NCI-H774 (cell line): ENCODE results near the gene CEP97.
"Not testable (repeated sequence)": the region's sequence is repeated elsewhere in the genome, so short reads cannot be mapped to it uniquely, and the experiment has no call there.

Experiments used
- DNase-seq: peaks from one replicate; lab custom pipeline; 2025; lab: John Stamatoyannopoulos, UW

The CEP97 gene, protein sequence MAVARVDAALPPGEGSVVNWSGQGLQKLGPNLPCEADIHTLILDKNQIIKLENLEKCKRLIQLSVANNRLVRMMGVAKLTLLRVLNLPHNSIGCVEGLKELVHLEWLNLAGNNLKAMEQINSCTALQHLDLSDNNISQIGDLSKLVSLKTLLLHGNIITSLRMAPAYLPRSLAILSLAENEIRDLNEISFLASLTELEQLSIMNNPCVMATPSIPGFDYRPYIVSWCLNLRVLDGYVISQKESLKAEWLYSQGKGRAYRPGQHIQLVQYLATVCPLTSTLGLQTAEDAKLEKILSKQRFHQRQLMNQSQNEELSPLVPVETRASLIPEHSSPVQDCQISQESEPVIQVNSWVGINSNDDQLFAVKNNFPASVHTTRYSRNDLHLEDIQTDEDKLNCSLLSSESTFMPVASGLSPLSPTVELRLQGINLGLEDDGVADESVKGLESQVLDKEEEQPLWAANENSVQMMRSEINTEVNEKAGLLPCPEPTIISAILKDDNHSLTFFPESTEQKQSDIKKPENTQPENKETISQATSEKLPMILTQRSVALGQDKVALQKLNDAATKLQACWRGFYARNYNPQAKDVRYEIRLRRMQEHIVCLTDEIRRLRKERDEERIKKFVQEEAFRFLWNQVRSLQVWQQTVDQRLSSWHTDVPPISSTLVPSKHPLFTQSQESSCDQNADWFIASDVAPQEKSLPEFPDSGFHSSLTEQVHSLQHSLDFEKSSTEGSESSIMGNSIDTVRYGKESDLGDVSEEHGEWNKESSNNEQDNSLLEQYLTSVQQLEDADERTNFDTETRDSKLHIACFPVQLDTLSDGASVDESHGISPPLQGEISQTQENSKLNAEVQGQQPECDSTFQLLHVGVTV

DNA sequence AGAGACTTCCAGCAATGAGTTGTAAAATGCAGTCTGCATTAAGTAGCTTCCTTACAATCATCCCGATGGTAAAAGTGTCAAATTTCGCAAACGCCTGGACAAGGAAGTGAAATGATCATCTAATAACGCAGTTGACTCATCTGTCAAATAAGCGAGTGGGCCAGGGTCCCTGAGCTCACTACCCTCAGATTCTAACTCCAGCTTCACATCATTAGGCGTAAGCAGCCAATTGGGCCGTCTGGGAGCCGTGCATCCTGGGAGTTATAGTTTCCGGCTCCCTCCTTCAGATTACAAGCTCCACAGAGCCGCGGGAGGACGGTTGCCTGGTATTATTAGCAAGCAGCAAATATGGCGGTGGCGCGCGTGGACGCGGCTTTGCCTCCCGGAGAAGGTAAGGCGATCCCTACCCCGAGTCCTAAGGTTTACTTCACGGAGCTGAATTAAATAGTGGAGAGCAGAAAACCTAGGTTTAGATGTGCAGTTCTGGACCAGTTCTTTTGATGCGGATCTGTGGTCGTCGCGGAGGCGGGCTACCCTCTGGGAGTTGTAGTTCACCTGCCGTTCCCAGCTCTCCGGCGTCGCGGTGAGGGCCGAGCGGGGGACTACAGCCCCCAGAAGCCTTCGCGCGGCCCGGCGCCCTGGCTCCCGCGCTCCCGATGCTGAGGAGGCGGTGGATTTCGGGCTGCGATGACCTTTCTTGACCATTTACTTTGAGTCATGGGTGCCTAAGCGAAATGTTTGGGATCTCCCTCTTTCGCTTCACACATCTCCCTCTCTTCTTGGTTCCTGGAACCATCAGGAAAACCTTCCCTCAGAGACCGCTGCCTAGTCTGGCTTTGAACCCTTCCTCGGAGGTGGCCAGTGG lies at the start of gene CEP97:
Gene CEP97 (plus strand): TSS at position 286 of the 865 bp plus-strand sequence. CDS start 63 bp downstream, at position 349.
- DNase-seq, result peak; percentile 89

DNA sequence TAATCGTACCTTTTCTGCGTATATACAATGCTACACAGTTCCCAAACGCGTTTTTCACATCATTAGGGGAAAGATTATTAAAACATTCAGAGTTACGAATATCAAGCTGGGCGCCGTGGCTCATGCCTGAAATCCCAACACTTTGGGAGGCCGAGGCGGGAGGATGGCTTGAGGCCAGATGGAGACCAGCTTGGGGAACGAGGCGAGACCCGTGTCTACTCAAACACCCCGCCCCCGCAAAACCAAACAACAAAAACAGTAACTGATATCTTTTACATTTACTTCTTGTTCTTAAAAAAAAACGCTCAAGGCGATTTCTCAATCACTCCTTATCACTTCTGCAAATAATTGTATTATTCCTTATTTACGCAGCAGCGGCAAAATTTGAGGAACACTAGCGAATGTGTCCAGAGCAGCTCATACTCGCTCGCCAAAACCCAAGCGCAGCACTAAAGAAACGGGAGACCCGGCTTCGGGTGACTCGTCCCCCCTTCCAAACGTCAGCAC lies 48.7 kb upstream of the CEP97 start:
- no peak for DNase-seq

DNA sequence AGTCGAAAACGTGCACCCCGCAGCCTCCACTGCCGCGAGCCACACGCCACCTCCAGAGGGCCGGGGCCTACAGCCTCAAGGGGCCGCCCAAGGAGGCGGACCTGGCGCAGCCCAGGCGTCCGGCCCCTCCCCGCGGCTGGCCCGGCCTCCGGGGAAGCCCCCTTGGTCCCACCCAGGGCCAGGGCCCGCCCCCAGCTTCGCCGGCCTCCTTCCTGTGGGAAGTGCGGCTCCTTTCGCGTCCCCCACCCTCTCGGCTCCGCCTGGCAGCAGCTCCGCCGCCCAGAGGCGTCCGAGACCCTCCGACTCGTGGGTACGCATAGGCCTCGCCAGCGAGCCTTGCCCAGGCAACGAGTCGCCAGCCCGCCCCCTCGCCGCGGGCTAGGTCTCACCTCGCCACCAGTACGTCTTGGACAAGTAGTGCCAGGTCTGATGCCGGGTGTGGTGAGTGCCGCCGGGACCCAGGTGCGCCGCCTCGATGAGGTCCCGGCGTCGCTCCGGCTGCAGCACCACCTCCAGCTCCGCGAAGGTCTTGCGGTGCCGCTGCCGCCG lies 48.1 kb upstream of the CEP97 start:
- DNase-seq, result no peak

DNA sequence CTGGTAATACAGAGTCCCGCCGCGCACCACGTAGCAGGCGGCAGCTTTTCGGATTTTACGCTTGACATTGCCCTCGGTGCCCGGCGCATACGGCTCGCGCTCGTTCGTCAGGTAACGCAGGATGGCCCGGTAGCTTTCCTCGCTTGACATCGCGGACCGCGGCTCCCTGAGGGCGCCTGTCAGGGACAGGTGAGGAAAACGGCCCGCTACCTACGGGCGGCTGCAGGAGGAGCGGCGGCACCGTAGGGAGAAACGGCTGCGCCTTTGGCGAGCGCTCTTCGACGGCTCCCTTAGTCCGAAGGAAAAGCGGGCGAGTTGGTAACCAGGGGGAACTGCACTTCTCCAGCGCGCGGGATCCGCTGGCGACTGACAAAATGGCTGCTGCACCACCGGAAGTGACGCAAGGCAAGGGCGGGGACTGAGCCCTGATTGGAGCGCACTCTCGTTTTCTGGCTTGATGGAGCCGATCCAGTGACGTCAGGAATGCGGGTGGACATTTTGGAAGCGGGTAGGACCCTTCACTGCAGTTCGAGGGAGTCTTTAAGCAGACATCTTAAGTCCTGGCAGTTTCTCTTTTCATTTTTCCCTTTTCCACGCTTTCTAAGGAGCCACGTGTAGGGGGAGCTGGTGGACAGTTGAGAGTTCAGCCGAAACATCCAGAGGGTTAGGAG lies 47.5 kb upstream of the CEP97 start, which contains the start of gene ZBTB11:
Gene ZBTB11 (minus strand): TSS at position 368 of the 671 bp plus-strand sequence. CDS start 218 bp downstream, at position 150.
- no peak for DNase-seq

DNA sequence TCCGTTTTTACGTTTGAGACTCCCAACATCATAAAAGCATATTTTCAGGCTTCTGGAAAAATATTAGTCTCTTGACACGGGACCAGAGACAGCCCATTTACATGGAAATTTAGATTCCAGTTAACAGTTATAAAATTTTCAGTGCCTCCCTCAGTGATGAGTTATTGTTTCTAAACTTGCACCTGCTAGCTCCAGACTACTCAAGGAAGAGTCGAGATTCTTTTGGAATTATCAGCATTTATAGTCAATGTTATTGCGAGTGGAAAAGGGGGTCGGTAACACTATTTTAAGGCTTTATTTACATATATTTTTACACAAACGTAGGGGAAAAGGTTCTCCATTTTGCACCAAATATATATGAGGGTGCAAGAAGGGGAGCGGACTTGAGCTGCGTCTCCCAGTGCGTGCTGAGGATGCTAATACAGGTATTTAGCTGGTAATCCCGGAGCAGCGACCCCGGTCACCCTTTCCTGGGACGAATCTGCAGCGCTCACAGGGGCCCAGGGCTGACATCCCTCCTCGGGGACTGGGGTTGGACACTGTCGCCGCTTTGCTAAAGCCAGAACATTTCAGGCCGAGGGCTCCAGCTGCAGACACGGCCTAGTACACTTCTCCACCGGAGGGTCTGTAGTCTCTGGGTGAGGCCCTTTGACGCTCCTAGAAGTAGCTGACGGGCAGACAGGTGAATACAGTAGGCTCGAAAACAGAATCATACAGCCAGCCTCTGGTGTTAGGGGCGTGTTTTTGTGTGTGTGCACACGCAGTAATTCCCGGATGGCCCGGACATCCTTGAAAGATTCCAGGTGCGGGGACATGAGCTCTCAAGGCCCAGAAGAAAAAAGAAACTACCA lies 46.8 kb upstream of the CEP97 start:
- no peak for DNase-seq

DNA sequence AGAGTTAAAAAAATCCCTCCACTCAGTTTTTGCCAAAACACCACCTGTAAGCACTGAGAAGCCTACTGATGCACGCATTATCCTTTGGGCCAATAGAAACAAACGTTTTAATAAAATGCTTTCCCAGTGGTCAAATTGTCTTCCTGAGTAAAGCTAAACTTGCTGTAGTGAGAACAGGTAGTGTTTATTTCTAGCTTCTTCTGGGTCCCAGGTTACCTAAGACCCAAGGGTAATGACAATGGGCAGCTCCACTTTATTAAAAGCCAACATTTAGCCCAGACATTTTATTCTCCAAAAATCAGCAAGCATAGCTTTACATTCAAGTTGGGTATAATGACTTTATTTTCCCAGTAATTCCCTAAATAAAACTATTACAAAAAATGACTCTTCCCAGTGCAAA lies 45.6 kb upstream of the CEP97 start:
- DNase-seq, result not testable (repeated sequence)

DNA sequence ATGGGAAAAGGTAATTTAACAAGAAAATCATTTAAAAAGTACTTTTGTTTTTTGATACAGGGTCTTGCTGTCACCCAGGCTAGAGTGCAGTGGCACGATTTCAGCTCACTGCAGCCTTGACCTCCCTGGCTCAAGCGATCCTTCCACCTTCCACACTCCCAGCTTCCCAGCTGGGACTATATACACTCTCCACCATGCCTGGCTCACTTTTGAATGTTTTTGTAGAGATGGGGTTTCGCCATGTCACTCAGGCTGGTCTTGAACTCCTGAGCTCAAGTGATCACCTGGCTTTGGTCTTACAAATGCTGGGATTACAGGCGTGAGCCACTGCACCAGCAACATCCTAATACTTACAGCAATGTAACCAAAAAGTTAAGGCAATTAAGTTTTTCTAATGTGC lies 43.9 kb upstream of the CEP97 start:
- DNase-seq, result no peak

DNA sequence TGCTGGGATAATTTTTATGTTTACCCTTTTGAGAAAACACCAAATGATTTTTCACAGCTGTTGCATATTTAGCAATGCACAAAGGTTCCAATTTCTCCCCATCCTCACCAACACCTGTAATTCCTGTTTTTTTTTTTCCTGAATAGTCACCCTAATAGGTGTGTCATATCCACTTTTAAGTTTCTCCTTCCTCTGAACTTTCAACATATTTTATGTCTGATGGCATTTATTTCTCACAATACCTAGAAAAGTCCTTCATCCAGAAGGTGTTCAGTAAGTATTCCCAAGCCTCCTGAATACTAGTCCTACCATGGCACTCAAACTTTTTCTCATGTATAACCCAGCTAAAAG lies 39.4 kb upstream of the CEP97 start:
- no peak for DNase-seq

DNA sequence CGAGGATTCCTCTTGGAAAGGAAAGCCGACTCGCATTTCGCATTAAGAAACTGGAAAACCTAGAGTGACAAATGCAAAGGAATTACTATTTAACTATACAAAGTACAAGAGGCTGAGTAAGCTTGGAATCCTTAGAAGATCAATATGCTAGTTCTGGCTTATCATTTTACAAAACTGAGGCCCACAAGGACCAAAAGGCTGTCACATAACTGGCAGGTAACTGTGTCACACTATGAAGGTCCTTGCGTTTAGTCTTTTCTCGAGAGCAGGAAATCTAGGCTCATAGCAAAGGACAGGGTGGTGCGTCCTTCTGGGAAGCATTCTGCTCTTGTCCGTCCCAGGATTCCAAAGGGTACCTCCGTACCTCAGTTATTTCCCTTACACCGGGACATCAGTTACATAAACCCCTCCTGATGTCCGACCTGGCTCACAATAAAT lies 38.5 kb upstream of the CEP97 start:
- DNase-seq, result no peak

DNA sequence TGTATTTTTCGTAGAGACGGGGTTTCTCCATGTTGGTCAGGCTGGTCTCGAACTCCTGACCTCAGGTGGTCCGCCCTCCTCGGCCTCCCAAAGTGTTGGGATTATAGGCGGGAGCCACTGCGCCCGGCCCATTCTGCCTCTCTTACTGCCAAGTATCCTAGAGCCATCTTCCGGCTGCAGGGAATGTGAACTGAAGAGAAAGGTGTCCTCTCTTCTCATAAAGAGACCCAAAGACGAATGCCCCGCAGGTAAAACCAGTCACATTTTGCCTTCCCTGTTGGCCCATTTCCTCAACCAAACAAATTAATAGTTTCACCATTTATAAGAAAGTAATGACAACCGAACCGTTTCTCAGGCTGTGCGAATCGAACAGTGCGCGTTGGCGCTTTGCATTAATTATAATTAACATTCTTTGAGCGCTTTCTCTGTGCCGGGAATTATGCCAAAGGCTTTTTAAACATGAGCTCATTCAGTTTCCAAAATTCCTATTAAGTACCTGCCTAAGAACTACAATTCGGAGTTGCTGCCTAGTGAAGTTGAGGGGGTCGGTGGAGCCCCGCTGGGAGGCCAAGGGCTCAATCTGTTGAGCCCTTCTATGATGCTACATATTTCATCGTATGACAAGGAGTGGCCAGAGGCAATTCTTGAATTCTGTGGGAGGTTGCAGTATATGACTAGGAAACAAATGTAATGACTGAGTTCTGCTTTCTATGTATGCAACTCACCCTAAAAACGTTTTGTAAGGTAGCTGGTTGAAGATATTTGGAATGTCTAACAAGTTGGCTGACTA lies 37.1 kb upstream of the CEP97 start:
- no peak for DNase-seq

DNA sequence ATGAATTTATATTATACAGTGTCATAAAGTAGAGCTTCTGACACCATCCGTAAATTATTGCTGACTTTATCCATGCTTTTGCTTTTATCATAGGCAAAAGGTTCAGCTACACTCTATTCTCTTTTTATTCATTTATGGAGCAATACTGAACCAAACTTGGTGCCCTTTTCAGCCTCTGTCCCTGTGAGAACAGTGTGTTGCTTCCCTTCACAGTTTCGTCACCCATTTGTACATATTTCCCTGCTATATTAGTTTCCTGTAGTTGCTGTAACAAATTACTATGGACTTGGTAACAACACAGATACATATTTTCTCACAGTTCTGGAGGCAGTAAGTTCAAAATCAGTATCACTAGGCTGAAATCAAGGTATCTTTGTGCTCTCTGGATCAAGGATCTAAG lies 35.1 kb upstream of the CEP97 start:
- no peak for DNase-seq

DNA sequence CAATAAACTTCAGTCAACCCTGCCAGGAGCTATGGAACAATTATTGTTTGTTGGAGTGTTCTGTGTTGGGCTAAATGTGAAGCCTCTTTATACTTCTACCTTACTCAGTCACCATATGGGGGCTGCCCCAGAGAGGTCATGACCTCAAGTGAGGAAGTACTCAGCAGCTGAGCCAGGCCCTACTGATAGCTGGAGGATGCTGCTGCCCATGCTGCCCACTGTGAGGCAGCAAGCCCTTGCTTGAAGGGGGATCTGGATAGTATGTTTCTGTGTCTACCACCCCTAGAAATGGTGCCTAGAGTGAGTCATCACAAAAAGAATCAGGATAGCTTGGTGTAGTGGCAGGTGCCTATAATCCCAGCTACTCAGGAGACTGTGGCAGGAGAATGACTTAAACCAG lies 33.4 kb upstream of the CEP97 start:
- no peak for DNase-seq

DNA sequence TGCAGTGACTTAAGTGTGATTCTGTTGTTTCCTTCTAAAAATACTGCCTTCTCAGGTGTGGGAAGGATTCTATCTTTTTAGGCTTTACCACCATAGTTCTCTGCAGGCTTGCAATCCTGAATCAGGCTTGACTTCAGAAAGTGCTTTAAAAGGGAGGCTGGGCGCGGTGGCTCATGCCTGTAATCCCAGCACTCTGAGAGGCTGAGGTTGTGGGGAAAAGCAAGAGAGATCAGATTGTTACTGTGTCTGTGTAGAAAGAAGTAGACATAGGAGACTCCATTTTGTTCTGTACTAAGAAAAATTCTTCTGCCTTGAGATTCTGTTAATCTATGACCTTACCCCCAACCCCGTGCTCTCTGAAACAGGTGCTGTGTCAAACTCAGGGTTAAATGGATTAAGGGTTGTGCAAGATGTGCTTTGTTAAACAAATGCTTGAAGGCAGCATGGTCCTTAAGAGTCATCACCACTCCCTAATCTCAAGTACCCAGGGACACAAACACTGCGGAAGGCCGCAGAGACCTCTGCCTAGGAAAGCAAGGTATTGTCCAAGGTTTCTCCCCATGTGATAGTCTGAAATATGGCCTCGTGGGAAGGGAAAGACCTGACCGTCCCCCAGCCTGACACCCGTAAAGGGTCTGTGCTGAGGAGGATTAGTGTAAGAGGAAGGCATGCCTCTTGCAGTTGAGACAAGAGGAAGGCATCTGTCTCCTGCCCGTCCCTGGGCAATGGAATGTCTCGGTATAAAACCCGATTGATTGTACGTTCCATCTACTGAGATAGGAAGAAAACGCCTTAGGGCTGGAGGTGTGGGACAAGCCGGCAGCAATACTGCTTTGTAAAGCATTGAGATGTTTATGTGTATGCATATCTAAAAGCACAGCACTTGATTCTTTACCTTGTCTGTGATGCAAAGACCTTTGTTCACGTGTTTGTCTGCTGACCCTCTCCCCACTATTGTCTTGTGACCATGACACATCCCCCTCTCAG lies 32.4 kb upstream of the CEP97 start:
- DNase-seq, result not testable (repeated sequence)

DNA sequence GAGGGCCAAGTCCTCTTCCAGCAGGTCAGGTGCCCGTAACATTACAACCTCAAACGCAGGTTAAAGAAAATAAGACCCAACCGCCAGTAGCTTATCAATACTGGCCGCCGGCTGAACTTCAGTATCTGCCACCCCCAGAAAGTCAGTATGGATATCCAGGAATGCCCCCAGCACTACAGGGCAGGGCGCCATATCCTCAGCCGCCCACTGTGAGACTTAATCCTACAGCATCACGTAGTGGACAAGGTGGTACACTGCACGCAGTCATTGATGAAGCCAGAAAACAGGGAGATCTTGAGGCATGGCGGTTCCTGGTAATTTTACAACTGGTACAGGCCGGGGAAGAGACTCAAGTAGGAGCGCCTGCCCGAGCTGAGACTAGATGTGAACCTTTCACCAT lies 30.9 kb upstream of the CEP97 start:
- DNase-seq, result not testable (repeated sequence)

DNA sequence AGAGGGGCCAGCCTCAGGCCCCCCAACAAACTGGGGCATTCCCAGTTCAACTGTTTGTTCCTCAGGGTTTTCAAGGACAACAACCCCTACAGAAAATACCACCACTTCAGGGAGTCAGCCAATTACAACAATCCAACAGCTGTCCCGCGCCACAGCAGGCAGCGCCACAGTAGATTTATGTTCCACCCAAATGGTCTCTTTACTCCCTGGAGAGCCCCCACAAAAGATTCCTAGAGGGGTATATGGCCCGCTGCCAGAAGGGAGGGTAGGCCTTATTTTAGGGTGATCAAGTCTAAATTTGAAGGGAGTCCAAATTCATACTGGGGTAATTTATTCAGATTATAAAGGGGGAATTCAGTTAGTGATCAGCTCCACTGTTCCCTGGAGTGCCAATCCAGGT lies 29.6 kb upstream of the CEP97 start:
- not testable (repeated sequence) for DNase-seq

DNA sequence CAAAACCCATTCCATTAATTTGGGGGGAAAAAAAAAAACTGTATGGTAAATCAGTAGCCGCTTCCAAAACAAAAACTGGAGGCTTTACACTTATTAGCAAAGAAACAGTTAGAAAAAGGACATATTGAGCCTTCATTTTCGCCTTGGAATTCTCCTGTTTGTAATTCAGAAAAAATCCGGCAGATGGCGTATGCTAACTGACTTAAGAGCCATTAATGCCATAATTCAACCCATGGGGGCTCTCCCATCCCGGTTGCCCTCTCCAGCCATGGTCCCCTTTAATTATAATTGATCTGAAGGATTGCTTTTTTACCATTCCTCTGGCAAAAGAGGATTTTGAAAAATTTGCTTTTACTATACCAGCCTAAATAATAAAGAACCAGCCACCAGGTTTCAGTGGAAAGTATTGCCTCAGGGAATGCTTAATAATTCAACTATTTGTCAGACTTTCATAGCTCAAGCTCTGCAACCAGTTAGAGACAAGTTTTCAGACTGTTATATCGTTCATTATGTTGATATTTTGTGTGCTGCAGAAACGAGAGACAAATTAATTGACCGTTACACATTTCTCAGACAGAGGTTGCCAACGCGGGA lies 28.5 kb upstream of the CEP97 start:
- DNase-seq, result no peak
